WTC11 (cell line): ENCODE data around the gene HTR3A. TPM values are rescaled to one million over a fixed set of nuclear protein-coding genes. Genes with fewer than 3 reads are reported as not detected.

Source experiments
- ATAC-seq: fragments of 200-7000 bp; cut with Tn5 transposase; 2 replicates; pipeline ENCODE4 v1.10.0; 2021; ENCODE audit warnings: mild to moderate bottlenecking, moderate library complexity
- CTCF ChIA-PET: fragments of 300-600 bp; sonication (Branson Sonifier 250); formaldehyde crosslinking; loops from one replicate; lab custom pipeline; 2021; ENCODE audit warnings: antibody characterized with exemption; lab: Charles Lee
- POLR2A ChIA-PET: fragments of 350-600 bp; sonication (Branson Sonifier 250); formaldehyde crosslinking; loops from one replicate; lab custom pipeline; 2021; ENCODE audit warnings: antibody characterized with exemption; lab: Charles Lee
- DNase-seq: peaks from one replicate; pipeline ENCODE4 v3.0.0; 2021; ENCODE audit warnings: low spot score
- H3K27ac Mint-ChIP-seq: 2 replicates; pipeline ENCODE4 v1.8.0; 2021; ENCODE audit warnings: mixed read lengths
- H3K27me3 Mint-ChIP-seq: 2 replicates; pipeline ENCODE4 v1.8.0; 2021; ENCODE audit warnings: low read depth, mild to moderate bottlenecking, moderate library complexity, mixed read lengths
- H3K36me3 Mint-ChIP-seq: 2 replicates; pipeline ENCODE4 v1.8.0; 2021; ENCODE audit warnings: mixed read lengths
- H3K4me1 Mint-ChIP-seq: 2 replicates; pipeline ENCODE4 v1.8.0; 2022; ENCODE audit warnings: mixed read lengths
- H3K4me3 Mint-ChIP-seq: 2 replicates; pipeline ENCODE4 v1.8.0; 2021; ENCODE audit warnings: mild to moderate bottlenecking, moderate library complexity, mixed read lengths
- H3K9me3 Mint-ChIP-seq: 2 replicates; pipeline ENCODE4 v1.8.0; 2021; ENCODE audit warnings: mixed read lengths
- GRHL2 ChIP-seq: fragments of 250-450 bp; sonication (Bioruptor Pico); IDR thresholded peaks from 2 replicates; pipeline ENCODE4 v1.8.0; 2022; ENCODE audit warnings: mild to moderate bottlenecking, moderate library complexity; ENCODE audit not compliant: insufficient replicate concordance, severe bottlenecking
- JUN ChIP-seq: sonication (generic); formaldehyde crosslinking; IDR thresholded peaks from 2 replicates; pipeline ENCODE4 v1.8.0; 2023; ENCODE audit warnings: mild to moderate bottlenecking, missing genetic modification reagents
- NR3C1 ChIP-seq: sonication (generic); formaldehyde crosslinking; conservative IDR thresholded peaks from 2 replicates; pipeline ENCODE4 v1.8.1; 2023; ENCODE audit warnings: low read depth, mild to moderate bottlenecking, missing genetic modification reagents
- RELA ChIP-seq: sonication (generic); formaldehyde crosslinking; IDR thresholded peaks from 2 replicates; pipeline ENCODE4 v1.8.1; 2022; ENCODE audit warnings: missing genetic modification reagents, mild to moderate bottlenecking, borderline replicate concordance
- SMAD3 ChIP-seq: sonication (generic); formaldehyde crosslinking; IDR thresholded peaks from 2 replicates; pipeline ENCODE4 v1.8.0; 2022; ENCODE audit warnings: missing genetic modification reagents, mild to moderate bottlenecking, borderline replicate concordance
- SOX15 ChIP-seq: fragments of 250-450 bp; sonication (Bioruptor Pico); IDR thresholded peaks from 2 replicates; pipeline ENCODE4 v1.9.0; 2021; ENCODE audit warnings: mild to moderate bottlenecking
- TCF7 ChIP-seq: sonication (generic); formaldehyde crosslinking; IDR thresholded peaks from 2 replicates; pipeline ENCODE4 v1.8.0; 2022; ENCODE audit warnings: mild to moderate bottlenecking, low read depth, missing genetic modification reagents, moderate library complexity
- ZNF423 ChIP-seq: fragments of 250-450 bp; sonication (Bioruptor Pico); IDR thresholded peaks from 2 replicates; pipeline ENCODE4 v2.1.2; 2022; ENCODE audit warnings: mild to moderate bottlenecking, moderate library complexity
- total RNA-seq: library from RNA; stranded (reverse); gene quantifications from 3 replicates; pipeline ENCODE4 v1.2.3, GENCODE V29; 2021
- TF ChIP-seq, protein P1 (sequence below): fragments of 250-450 bp; sonication (Bioruptor Pico); IDR thresholded peaks from 2 replicates; pipeline ENCODE4 v1.9.0; 2021; ENCODE audit warnings: mild to moderate bottlenecking, borderline replicate concordance
- TF ChIP-seq, protein P2 (sequence below): fragments of 250-450 bp; sonication (Bioruptor Pico); IDR thresholded peaks from 2 replicates; pipeline ENCODE4 v1.9.0; 2021; ENCODE audit warnings: mild to moderate bottlenecking
- TF ChIP-seq, protein P3 (sequence below): sonication (generic); formaldehyde crosslinking; IDR thresholded peaks from 2 replicates; pipeline ENCODE4 v1.8.1; 2023; ENCODE audit warnings: mild to moderate bottlenecking, moderate library complexity, missing genetic modification reagents
- TF ChIP-seq, protein P4 (sequence below): sonication (generic); formaldehyde crosslinking; IDR thresholded peaks from 2 replicates; pipeline ENCODE4 v1.8.0; 2023; ENCODE audit warnings: mild to moderate bottlenecking, missing genetic modification reagents
- TF ChIP-seq, protein P5 (sequence below): sonication (generic); formaldehyde crosslinking; IDR thresholded peaks from 2 replicates; pipeline ENCODE4 v1.8.1; 2022; ENCODE audit warnings: missing genetic modification reagents, borderline replicate concordance
- TF ChIP-seq, protein P6 (sequence below): sonication (generic); formaldehyde crosslinking; conservative IDR thresholded peaks from 2 replicates; pipeline ENCODE4 v1.8.1; 2022; ENCODE audit warnings: mild to moderate bottlenecking, missing genetic modification reagents
- TF ChIP-seq, protein P7 (sequence below): sonication (generic); formaldehyde crosslinking; IDR thresholded peaks from 2 replicates; pipeline ENCODE4 v1.8.1; 2023; ENCODE audit warnings: mild to moderate bottlenecking, missing genetic modification reagents
- TF ChIP-seq, protein P8 (sequence below): sonication (generic); formaldehyde crosslinking; IDR thresholded peaks from 2 replicates; pipeline ENCODE4 v1.8.1; 2023; ENCODE audit warnings: mild to moderate bottlenecking, missing genetic modification reagents, moderate library complexity
- TF ChIP-seq, protein P9 (sequence below): fragments of 250-450 bp; sonication (Bioruptor Pico); IDR thresholded peaks from 2 replicates; pipeline ENCODE4 v1.9.0; 2021; ENCODE audit warnings: moderate library complexity, mild to moderate bottlenecking, inconsistent platforms, borderline replicate concordance
- TF ChIP-seq, protein P10 (sequence below): sonication (generic); formaldehyde crosslinking; conservative IDR thresholded peaks from 2 replicates; pipeline ENCODE4 v1.8.1; 2023; ENCODE audit warnings: mild to moderate bottlenecking, low read depth, missing genetic modification reagents, moderate library complexity

HTR3A gene
- total RNA-seq, 1 experiment from 2014 or later: 4.1 TPM

DNA sequence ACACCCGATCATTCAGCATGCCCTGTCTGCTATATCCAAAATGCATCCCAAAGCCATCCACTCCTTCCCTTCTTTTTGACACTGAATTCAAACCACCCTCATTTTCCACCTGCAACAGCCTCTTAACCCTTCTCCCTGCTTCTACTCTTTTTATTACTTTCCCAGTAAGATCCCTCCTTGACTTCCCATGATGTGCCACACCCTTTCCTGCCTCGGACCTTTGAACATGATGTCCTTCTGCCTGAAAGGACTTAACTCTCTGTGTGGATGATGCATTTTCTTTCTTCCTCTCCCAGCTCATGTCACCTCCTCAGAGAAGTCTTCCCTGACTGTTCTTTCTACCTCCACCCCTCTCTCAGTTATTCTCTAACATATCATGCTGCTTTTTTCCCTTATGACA lies 36.5 kb downstream of the HTR3A start (continued):
- TF ChIP-seq, protein P1, sequence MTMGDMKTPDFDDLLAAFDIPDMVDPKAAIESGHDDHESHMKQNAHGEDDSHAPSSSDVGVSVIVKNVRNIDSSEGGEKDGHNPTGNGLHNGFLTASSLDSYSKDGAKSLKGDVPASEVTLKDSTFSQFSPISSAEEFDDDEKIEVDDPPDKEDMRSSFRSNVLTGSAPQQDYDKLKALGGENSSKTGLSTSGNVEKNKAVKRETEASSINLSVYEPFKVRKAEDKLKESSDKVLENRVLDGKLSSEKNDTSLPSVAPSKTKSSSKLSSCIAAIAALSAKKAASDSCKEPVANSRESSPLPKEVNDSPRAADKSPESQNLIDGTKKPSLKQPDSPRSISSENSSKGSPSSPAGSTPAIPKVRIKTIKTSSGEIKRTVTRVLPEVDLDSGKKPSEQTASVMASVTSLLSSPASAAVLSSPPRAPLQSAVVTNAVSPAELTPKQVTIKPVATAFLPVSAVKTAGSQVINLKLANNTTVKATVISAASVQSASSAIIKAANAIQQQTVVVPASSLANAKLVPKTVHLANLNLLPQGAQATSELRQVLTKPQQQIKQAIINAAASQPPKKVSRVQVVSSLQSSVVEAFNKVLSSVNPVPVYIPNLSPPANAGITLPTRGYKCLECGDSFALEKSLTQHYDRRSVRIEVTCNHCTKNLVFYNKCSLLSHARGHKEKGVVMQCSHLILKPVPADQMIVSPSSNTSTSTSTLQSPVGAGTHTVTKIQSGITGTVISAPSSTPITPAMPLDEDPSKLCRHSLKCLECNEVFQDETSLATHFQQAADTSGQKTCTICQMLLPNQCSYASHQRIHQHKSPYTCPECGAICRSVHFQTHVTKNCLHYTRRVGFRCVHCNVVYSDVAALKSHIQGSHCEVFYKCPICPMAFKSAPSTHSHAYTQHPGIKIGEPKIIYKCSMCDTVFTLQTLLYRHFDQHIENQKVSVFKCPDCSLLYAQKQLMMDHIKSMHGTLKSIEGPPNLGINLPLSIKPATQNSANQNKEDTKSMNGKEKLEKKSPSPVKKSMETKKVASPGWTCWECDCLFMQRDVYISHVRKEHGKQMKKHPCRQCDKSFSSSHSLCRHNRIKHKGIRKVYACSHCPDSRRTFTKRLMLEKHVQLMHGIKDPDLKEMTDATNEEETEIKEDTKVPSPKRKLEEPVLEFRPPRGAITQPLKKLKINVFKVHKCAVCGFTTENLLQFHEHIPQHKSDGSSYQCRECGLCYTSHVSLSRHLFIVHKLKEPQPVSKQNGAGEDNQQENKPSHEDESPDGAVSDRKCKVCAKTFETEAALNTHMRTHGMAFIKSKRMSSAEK (CRISPR knock-in tag): no peak
- TF ChIP-seq, protein P2, sequence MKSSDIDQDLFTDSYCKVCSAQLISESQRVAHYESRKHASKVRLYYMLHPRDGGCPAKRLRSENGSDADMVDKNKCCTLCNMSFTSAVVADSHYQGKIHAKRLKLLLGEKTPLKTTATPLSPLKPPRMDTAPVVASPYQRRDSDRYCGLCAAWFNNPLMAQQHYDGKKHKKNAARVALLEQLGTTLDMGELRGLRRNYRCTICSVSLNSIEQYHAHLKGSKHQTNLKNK (CRISPR knock-in tag): no peak
- TF ChIP-seq, all 79 proteins: peak for 0

DNA sequence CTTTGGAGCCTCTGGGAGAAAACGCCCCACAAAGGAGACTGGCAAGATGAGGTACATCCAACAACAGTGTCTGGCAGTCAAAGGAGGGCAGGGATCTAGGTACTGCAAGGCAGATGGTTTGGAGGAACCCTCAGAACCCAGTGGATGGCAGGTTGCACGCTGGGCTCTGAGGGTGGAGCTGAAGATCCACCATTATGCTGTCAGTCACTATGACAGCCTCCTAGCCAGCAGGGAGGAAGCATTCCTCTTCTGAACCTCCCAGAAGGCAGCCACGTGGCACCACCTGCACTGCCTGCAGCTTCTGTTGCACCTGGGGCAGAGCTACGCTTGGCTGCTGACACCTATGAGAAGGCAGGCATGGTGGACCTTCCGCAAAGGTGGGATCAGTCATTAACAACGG lies 40.2 kb downstream of the HTR3A start:
- Mint-ChIP-seq H3K27me3 (no peaks in the 10 kb centered on the region), H3K9me3 (no peaks in the 10 kb centered on the region), H3K4me1 (no peaks in the 10 kb centered on the region), H3K27ac (no peak overlapping the region), H3K4me3 (no peak overlapping the region), H3K36me3 (no peaks in the 10 kb centered on the region)
- ATAC-seq (no peak), DNase-seq (no peak)
- CTCF ChIA-PET: interaction anchor here (0.9 to 3.3 kb wide), 5 partner anchors 21 to 246 kb away, joined by 3 to 7 read pairs (median 4); no protein-coding TSS in a partner anchor
- POLR2A ChIA-PET: no interaction called here
- no peak for TF ChIP-seq NR3C1 (CRISPR knock-in tag)
- TF ChIP-seq, protein P3, sequence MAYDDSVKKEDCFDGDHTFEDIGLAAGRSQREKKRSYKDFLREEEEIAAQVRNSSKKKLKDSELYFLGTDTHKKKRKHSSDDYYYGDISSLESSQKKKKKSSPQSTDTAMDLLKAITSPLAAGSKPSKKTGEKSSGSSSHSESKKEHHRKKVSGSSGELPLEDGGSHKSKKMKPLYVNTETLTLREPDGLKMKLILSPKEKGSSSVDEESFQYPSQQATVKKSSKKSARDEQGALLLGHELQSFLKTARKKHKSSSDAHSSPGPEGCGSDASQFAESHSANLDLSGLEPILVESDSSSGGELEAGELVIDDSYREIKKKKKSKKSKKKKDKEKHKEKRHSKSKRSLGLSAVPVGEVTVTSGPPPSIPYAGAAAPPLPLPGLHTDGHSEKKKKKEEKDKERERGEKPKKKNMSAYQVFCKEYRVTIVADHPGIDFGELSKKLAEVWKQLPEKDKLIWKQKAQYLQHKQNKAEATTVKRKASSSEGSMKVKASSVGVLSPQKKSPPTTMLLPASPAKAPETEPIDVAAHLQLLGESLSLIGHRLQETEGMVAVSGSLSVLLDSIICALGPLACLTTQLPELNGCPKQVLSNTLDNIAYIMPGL: no peak
- TF ChIP-seq SOX15 (CRISPR knock-in tag): no peak
- no peak for TF ChIP-seq GRHL2 (CRISPR knock-in tag)
- no peak for TF ChIP-seq JUN (CRISPR knock-in tag)
- TF ChIP-seq, protein P4, sequence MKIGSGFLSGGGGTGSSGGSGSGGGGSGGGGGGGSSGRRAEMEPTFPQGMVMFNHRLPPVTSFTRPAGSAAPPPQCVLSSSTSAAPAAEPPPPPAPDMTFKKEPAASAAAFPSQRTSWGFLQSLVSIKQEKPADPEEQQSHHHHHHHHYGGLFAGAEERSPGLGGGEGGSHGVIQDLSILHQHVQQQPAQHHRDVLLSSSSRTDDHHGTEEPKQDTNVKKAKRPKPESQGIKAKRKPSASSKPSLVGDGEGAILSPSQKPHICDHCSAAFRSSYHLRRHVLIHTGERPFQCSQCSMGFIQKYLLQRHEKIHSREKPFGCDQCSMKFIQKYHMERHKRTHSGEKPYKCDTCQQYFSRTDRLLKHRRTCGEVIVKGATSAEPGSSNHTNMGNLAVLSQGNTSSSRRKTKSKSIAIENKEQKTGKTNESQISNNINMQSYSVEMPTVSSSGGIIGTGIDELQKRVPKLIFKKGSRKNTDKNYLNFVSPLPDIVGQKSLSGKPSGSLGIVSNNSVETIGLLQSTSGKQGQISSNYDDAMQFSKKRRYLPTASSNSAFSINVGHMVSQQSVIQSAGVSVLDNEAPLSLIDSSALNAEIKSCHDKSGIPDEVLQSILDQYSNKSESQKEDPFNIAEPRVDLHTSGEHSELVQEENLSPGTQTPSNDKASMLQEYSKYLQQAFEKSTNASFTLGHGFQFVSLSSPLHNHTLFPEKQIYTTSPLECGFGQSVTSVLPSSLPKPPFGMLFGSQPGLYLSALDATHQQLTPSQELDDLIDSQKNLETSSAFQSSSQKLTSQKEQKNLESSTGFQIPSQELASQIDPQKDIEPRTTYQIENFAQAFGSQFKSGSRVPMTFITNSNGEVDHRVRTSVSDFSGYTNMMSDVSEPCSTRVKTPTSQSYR (CRISPR knock-in tag): no peak
- no peak for TF ChIP-seq TCF7 (CRISPR knock-in tag)
- no peak for TF ChIP-seq RELA (CRISPR knock-in tag)
- TF ChIP-seq ZNF423 (CRISPR knock-in tag): no peak
- TF ChIP-seq, protein P5, sequence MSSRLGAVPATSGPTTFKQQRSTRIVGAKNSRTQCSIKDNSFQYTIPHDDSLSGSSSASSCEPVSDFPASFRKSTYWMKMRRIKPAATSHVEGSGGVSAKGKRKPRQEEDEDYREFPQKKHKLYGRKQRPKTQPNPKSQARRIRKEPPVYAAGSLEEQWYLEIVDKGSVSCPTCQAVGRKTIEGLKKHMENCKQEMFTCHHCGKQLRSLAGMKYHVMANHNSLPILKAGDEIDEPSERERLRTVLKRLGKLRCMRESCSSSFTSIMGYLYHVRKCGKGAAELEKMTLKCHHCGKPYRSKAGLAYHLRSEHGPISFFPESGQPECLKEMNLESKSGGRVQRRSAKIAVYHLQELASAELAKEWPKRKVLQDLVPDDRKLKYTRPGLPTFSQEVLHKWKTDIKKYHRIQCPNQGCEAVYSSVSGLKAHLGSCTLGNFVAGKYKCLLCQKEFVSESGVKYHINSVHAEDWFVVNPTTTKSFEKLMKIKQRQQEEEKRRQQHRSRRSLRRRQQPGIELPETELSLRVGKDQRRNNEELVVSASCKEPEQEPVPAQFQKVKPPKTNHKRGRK (CRISPR knock-in tag): no peak
- TF ChIP-seq, protein P6, sequence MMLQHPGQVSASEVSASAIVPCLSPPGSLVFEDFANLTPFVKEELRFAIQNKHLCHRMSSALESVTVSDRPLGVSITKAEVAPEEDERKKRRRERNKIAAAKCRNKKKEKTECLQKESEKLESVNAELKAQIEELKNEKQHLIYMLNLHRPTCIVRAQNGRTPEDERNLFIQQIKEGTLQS (CRISPR knock-in tag): no peak
- TF ChIP-seq, protein P7, sequence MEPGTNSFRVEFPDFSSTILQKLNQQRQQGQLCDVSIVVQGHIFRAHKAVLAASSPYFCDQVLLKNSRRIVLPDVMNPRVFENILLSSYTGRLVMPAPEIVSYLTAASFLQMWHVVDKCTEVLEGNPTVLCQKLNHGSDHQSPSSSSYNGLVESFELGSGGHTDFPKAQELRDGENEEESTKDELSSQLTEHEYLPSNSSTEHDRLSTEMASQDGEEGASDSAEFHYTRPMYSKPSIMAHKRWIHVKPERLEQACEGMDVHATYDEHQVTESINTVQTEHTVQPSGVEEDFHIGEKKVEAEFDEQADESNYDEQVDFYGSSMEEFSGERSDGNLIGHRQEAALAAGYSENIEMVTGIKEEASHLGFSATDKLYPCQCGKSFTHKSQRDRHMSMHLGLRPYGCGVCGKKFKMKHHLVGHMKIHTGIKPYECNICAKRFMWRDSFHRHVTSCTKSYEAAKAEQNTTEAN (CRISPR knock-in tag): no peak
- TF ChIP-seq, protein P8, sequence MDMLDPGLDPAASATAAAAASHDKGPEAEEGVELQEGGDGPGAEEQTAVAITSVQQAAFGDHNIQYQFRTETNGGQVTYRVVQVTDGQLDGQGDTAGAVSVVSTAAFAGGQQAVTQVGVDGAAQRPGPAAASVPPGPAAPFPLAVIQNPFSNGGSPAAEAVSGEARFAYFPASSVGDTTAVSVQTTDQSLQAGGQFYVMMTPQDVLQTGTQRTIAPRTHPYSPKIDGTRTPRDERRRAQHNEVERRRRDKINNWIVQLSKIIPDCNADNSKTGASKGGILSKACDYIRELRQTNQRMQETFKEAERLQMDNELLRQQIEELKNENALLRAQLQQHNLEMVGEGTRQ (CRISPR knock-in tag): no peak
- TF ChIP-seq, protein P9, sequence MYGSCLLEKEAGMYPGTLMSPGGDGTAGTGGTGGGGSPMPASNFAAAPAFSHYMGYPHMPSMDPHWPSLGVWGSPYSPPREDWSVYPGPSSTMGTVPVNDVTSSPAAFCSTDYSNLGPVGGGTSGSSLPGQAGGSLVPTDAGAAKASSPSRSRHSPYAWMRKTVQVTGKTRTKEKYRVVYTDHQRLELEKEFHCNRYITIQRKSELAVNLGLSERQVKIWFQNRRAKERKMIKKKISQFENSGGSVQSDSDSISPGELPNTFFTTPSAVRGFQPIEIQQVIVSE (CRISPR knock-in tag): no peak
- TF ChIP-seq SMAD3: no peak
- TF ChIP-seq, protein P10, sequence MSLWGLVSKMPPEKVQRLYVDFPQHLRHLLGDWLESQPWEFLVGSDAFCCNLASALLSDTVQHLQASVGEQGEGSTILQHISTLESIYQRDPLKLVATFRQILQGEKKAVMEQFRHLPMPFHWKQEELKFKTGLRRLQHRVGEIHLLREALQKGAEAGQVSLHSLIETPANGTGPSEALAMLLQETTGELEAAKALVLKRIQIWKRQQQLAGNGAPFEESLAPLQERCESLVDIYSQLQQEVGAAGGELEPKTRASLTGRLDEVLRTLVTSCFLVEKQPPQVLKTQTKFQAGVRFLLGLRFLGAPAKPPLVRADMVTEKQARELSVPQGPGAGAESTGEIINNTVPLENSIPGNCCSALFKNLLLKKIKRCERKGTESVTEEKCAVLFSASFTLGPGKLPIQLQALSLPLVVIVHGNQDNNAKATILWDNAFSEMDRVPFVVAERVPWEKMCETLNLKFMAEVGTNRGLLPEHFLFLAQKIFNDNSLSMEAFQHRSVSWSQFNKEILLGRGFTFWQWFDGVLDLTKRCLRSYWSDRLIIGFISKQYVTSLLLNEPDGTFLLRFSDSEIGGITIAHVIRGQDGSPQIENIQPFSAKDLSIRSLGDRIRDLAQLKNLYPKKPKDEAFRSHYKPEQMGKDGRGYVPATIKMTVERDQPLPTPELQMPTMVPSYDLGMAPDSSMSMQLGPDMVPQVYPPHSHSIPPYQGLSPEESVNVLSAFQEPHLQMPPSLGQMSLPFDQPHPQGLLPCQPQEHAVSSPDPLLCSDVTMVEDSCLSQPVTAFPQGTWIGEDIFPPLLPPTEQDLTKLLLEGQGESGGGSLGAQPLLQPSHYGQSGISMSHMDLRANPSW (CRISPR knock-in tag): no peak
